ENCODE data around the gene SPECC1.
"Not testable (repeated sequence)": the region's sequence is repeated elsewhere in the genome, so short reads cannot be mapped to it uniquely, and the experiment has no call there.

Gene SPECC1

DNA sequence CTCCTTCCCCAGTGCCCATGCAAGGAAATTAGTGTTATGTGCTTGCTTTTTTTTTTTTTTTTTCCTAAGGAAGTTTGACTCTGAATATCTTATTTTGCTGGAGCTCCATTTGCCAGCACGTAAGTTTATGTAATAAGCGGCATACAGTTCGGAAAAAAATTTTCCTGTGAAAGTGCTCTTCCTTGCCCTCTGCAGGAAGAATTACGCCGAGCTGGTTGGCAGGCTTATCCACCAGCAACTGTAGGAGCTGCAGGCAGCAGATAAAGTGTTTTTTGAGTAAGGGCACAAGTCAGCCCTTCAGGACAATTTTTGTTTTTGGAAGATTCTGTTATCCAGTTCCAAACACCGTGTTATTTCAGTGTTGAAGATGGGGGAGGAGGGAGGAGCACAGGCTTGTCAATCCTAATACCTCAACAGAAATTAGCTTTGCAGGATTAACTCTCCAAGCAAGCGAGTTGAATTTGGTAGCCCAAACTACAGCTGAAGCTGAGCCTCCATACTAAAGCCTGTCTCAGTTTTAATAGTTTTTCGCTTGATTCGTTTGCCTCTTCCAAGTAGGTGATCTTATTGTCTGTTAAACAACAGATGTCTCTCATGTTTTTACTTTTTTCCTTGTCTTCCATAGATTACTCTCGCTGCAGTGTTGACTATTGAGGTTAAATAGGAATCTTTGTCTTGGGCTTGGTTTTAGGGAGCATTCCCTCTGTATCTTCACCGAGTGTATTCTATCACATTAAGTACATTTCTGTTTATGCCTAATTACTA, 1.1 kb downstream of the SPECC1 start:
- peak; percentile 3 for DNase-seq (ENCODE audit: low read depth, low spot score)
- H3K27ac ChIP-seq, result no peak overlapping the region

DNA sequence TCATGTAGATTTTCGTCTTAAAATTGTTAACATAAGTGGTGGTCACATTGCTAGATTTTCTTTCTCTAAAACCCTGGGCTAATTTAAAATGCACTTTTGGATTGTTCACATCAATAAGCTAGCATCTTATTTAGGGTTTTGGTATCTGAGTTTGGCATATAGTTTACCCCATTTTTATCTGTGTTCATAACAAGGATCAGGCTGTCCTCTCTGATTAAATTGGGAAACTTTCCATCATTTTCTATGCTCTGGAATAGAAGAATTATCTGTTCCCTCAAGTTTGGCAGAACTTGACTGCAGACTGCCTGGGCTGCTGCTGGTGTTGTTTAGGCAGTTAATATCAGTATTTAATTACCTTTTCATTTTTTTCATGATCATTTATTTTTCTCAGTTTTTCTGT, 1.8 kb downstream of the SPECC1 start:
- H3K27ac ChIP-seq, result no peak overlapping the region
- no peak for DNase-seq (ENCODE audit: low read depth, low spot score)

DNA sequence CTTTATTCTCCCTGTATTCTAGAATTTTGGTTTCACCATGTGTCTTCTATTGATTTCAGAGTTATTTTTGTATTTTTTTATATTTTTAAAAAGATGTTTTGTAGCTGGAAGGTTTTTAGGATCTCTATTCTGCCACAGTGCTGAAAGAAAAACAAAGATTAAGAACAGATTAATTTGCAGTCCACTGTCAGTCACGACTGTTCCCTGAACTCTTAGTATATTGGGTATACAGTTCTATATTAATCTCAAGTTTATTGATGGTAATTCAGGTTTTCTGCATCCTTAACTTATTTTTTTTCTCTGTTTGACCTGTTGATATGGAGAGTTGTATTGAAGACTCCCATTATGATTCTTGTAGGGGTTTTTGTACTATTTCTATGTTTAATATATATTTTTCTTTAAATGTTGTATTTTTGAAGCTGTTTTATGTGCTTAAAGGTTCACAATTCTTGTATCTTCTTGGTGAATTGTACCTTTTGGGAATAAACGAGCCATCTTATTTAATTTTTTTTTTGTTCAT, 2.9 kb downstream of the SPECC1 start:
- H3K27ac ChIP-seq, result no peak overlapping the region
- DNase-seq (ENCODE audit: low read depth, low spot score), result no peak

DNA sequence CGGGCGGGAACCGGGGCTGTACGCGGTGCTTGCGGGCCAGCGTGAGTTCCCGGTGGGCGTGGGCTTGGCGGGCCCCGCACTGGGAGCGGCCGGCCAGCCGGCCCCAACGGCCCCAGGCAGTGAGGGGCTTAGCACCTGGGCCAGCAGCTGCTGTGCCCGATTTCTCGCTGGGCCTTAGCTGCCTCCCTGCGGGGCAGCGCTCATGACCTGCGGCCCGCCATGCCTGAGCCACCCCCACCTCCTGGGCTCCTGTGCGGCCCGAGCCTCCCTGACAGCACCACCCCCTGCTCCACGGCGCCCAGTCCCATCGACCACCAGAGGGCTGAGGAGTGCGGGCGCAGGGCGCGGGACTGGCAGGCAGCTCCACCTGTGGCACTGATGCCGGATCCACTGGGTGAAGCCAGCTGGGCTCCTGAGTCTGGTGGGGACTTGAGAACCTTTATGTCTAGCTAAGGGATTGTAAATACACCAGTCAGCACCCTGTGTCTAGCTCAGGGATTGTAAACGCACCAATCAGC, 7.4 kb downstream of the SPECC1 start:
- not testable (repeated sequence) for H3K27ac ChIP-seq; DNase-seq (ENCODE audit: low read depth, low spot score)

DNA sequence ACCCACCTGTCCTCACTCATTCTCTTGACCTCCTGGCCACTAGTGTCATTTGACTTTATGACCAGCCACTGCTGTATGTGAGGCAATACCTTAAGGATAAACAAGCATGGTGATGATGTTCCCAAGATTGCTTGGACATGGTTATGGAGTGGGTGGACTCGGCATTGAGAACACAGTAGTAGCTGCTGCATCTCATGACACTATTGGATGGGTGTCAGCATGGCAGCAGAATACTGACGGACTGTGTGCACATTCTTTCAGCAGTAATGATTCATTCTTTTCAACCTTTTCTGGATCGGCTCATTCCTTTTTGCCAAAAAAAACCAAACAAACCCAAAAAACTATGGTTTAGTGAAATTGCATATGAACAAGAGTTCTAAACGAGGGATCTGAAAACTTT, 13.5 kb downstream of the SPECC1 start:
- no peak for DNase-seq (ENCODE audit: low read depth, low spot score)
- no peak overlapping the region for H3K27ac ChIP-seq

DNA sequence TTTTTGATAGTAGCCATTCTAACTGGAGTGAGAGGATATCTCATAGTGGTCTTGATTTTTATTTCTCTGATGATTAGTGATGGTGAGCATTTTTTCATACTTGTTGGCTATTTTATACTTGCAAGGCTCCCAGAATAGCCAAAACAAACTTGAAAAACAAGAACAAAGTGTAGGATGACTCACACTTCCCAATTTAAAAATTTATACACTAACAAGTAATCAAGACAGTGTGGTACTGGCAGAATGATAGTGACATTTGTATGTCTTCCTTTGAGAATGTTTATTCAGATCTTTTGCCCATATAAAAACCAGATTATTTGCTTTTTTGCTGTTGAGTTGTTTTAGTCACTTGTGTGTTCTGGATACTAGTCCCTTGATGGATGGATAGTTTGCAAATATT, 17.8 kb downstream of the SPECC1 start:
- no peak for DNase-seq (ENCODE audit: low read depth, low spot score)
- no peak overlapping the region for H3K27ac ChIP-seq

DNA sequence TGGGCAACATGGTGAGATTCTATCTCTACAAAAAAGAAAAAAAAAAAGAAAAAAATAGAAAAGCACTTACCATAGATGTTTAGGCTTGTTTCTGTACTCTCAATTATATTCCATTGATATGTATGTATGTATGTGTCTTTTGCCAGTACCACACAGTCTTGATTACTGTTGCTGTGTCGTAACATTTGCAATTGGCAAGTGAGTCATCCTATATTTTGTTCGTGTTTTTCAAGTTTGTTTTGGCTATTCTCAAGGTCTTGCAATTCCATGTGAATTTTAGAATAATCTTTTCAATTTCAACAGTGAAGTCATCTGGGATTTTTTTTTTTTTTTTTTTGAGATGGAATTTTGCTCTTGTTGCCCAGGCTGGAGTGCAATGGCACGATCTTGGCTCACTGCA, 19.3 kb downstream of the SPECC1 start:
- H3K27ac ChIP-seq, result no peak overlapping the region
- DNase-seq (ENCODE audit: low read depth, low spot score), result no peak

DNA sequence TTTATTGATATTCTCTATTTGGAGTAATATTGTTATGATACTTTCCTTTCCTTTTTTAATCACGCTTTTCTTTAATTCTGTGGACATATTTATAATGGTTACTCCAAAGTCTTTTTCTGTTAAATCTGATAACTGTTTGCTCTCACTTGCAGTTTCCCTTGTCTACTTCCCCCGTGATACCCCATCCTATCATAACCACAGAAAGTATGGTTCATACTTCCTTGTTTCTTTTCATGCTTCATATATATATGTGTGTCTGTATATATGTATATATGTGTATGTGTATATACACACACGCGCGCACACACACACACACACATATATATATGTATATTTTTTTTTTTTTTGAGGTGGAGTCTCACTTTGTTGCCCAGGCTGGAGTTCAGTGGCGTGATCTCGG, 23.5 kb downstream of the SPECC1 start:
- DNase-seq (ENCODE audit: low read depth, low spot score), result no peak
- no peak overlapping the region for H3K27ac ChIP-seq

DNA sequence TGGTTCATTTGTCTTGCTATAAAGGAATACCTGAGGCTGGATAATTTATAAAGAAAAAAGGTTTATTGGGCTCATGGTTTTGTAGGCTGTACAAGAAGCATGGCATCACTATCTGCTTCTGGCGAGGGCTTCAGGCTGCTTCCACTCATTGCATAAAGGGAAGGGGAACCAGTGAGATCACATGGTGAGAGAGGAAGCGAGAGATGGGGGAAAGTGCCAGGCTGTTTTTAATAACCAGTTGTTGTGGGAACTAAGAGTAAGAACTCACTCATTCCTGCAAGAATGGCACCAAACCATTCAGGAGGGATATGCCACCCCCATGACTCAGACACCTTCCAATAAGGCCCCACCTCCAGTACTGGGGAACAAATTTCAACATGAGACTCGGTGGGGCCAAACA, 24.3 kb downstream of the SPECC1 start:
- H3K27ac ChIP-seq, result no peak overlapping the region
- no peak for DNase-seq (ENCODE audit: low read depth, low spot score)

DNA sequence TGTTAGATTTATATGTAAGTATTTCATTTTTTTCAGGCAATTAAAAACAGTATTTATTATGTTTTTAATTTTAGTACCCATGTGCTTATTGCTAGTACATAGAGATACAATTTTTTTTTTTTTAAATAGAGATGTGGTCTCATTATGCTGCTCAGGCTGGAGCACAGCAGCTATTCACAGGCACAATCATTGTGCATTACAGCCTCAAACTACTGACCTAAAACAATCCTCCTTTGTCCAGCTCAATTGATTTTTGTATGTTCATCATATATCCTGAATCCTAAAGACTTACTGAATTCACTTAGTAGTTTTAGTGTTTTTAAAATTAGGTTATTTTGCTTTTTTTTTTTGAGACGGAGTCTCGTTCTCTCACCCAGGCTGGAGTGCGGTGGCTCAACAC, 26.3 kb downstream of the SPECC1 start:
- DNase-seq (ENCODE audit: low read depth, low spot score), result no peak
- H3K27ac ChIP-seq, result no peak overlapping the region

DNA sequence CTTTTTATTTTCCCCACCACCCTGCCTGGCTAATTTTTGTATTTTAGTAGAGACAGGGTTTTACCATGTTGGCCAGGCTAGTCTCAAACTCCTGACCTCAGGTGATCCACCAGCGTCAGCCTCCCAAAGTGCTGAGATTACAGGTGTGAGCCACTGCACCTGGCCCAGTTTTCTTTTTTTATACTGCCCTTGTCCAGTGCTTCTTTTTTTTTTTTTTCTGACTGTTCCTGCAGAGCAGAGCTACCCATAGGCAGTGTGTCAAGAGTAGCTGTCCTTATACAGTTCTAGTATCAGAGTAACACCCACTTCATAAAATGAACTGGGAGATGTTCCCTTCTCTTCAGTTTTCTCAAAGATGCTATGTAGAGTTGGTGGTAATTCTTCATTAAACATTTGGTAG, 28.1 kb downstream of the SPECC1 start:
- H3K27ac ChIP-seq; DNase-seq (ENCODE audit: low read depth, low spot score): not testable (repeated sequence)

DNA sequence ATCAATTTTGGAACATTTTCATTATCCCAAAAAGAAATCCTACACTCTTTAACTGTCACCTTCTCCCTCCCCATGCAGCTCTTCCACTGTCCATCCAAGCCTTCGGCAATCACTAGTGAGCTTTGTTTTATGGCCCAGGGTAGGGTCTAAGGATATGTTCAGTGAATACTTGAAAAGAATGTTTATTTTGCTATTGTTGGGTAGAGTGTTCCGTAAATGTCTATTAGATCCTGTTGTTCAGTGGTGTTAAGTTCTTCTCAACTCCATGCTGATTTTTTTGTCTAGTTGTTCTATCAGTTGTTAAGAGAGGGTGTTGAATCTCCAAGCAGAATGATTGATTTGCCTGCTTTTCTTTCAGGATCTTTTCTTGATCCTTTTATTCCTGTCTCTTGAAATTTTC, 29.9 kb downstream of the SPECC1 start:
- no peak overlapping the region for H3K27ac ChIP-seq
- DNase-seq (ENCODE audit: low read depth, low spot score), result no peak

DNA sequence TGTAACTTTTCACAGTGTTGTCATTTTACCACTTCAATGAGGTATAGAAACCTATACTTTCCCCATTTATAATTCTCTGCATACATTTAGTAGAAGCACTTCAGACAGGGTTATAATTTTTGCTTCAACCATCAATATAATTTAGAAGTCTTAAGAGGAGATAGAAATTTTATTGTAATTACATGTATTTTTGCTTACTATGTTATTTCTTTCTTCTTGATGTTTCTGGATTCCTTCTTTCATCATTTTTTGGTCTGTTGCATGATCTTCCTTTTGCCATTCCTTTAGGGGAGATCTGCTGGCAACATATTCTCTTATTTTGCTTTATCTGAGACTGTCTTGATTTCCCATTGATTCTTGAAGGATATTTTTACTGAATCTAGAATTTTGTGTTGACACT, 31.1 kb downstream of the SPECC1 start:
- H3K27ac ChIP-seq, result no peak overlapping the region
- DNase-seq (ENCODE audit: low read depth, low spot score), result no peak

DNA sequence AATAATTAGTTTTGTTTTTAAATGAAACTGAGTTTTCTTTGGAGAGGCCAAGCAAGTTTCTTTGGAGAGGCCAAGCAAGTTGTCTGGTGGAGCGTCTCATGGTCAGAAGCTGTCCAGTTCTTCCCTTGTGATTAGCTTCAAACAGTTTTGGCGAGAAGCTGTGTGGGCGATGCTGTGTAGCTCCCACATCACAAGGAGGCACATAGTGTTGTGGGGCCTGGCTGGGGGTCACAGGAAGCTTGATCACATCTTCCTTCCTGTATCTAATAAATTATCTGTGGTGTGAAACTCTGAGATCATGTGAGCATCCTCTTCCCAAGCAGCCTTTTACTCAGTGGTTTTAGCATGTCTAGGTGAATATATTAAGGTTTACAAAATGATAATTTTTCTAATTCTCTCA, 33.9 kb downstream of the SPECC1 start:
- no peak for DNase-seq (ENCODE audit: low read depth, low spot score)
- H3K27ac ChIP-seq, result no peak overlapping the region

DNA sequence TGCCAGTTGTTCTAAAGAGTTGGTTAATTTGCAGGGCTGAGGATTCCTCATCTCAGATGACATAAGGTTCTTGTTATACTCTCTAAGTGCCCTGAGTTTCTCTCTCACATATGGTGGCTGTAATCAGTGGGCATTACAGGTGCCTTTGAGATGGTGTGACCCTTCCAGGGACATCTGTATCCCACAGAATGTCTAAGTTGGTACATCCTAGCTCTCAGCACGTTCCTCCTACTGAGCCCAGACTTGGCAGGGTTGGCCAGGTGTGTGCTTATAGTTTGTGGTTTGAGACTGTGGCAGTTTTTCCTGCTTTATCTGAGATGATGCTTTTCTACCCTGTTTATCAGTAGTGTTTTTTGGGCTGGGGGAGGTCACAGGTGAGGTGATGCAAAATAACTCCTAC, 36.3 kb downstream of the SPECC1 start:
- no peak for DNase-seq (ENCODE audit: low read depth, low spot score)
- H3K27ac ChIP-seq, result no peak overlapping the region

DNA sequence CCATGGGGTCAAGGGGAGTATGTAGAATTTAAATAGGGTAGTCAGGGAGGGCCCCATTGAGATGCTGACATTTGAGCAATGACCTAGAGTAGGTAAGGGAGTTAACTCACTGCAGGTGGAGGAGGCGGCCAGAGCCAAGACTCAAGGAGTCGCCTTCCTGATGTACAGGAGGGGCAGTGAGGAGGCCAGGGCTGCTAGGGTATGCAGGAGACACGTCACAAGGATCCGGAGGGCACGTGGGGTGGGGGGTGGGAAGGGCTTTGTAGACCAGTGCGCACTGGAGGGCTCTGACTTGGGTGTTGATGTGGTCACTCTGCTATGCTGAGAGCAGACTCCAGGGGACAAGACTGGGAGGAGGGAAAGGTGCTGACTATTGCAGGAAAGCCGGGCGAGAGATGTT, 37.5 kb downstream of the SPECC1 start:
- DNase-seq (ENCODE audit: low read depth, low spot score), result no peak
- no peak overlapping the region for H3K27ac ChIP-seq

DNA sequence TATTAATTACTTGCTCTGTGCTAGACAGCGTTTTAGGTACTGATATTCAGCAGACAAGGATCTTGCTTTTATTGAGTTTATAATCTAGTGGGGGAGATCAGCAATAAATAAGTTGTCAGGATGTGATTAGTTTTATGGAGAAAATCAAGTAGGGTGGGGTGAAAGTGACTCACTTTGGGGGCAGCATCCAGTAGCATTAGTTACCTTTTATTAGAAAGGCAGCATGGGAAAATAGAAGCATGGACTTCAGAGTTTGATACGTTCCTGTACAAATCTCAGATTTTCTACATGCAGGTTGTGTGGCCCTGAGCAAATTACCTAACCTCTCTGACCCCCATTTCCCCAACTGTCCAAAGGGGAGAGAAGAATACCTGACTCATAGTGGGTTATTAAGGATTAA, 42.5 kb downstream of the SPECC1 start:
- H3K27ac ChIP-seq, result no peak overlapping the region
- no peak for DNase-seq (ENCODE audit: low read depth, low spot score)

DNA sequence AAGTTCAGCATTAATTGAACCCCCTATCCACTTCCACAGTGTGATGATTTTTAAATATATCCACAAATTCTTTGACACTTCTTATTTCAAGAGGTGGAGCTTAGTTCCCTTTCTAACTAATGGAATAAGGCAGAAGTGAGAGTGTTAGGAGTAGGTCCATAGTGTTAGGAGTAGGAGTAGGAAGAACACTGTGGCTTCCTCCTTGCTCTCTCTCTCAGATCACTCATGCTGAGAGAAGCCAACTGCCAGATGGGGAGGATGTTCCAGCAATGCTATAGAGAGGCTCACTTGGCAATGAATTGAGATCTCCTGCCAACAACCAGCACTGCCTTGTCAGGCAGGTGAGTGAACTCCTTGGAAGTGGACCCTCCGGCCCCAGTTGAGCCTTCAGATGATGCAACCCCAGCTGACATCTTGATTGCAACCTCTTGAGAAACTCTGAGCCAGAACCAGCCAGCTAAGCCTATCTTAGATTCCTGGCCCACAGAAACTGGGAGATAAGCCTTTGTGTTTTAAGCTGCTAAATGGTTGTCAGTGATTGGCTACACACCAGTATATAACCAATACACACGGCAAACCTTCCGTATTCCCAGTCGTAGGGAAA, 44.3 kb downstream of the SPECC1 start:
- no peak for DNase-seq (ENCODE audit: low read depth, low spot score)
- no peak overlapping the region for H3K27ac ChIP-seq

DNA sequence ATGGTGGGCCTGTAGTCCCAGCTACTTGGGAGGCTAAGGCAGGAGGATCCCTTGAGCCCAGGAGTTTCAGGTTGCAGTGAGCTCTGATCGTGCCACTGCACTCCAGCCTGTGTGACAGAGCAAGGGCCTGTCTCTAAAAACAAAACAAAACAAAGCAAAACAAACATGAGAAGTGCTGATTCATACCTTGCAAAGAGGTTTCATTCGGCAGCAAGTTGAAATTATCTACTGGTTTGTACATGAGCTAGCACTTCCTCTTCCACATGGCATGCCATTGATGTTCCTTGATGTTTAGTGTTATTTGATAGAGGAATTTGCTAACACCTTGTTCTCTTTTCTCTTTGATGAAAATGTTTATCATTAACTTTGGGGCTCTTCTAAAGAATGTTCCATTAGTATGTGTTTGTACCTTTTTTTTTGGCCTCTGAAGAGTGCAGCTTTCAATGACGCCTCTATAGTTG, 50.6 kb downstream of the SPECC1 start:
- peak overlapping the region; percentile 27 for H3K27ac ChIP-seq
- DNase-seq (ENCODE audit: low read depth, low spot score), result peak; percentile 44

DNA sequence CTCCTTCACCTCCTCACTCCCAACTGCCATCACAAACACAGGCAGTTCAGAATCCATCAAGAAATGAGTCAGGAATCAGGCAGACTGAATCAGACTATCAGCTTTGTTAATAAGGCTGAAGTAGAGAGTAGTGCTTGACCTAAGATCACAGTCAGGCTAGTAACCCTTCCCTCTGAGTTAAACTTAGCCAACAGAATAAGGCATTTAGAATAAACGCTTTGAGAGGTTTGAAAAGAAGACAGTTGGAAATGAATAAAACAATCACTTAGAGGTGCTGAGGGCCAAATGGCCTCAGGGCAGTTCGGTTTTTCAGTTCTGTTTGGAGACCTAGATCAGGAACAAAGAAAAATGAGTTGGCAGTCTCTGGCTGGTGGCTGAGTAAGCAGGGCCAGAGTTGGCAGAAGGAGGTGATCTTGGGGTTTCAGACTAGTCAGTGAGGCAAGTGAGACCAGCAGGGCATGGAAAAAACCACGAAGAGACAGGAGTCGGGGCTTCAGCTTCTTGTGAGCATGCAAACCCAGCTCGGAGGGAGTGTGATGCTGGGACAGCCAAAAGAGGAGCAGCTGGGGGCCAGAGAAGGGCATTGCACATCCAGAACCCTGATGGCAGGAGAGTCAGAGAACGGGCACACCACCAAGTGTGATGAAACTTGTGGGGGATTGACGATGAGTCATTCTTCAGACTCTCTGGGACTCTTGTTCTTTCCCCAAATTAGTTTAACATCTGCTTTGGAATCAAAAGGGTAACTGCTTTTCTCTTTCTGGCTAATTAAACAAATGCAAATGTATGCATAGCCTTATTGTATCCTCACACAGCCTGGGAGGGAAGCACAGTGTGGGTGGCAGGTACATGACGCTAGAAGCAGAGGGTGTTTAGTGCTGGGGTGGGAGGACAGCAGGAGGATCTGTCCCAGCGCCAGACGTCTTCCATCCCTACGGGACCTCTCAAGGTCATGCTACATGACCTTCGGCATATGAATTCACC, 54.8 kb downstream of the SPECC1 start:
- H3K27ac ChIP-seq, result peak overlapping the region; percentile 54
- peak; percentile 59 for DNase-seq (ENCODE audit: low read depth, low spot score)
